Measurements from ENCODE around the gene JAKMIP3.

JAKMIP3 gene

DNA sequence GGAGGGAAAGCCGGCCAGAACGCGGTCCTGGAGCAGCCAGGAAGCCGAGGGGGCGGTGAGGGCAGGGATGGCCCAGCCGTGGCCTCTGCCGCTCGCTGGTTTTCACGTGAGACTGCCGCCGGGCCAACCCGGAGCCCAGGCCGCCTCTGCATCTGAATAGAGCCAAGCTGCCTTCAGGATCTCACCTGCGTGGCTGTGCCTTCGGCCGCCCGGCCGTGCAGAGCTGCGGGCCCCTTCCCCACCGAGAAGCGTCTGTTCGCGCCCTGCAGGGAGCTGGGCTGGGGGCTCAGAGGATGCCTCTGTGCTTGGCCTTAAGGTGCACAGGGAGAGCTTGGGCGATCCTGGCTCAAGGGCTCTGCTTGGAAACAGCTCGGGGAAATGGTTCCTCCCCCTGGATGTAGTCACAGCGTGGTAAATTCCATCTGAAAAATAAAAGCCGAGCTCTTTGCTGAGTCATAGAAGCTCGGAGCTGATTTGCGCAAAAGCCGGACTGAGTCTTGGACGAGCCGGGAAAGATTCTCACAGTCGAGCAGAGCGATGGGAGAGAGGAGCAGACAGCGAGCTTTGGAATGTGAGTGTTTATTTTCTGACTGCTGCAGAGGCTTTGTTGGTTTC lies at the start of gene JAKMIP3:
Gene JAKMIP3 (plus strand): TSS at position 456 of the 615 bp plus-strand sequence. CDS start 38,863 bp downstream, outside the sequence.
- peak; percentile 97 for DNase-seq (ENCODE audit: low read depth)

DNA sequence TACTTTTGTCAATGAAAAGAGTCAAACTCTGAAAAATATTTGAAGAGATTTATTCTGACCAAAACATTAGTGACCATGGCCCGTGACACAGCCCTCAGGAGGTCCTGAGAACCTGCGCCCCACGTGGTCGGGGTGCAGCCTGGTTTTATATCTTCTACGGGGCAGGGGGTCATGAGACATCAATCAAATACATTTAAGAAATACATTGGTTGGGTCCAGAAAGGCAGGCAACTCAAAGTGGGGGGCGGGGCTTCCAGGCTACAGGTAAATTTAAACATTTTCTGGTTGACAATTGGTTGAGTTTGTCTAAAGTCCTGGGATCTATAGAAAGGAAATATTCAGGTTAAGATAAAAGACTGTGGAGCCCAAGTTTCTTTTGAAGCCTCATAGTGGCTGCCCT lies 49.2 kb upstream of the JAKMIP3 start:
- DNase-seq (ENCODE audit: low read depth): no peak

DNA sequence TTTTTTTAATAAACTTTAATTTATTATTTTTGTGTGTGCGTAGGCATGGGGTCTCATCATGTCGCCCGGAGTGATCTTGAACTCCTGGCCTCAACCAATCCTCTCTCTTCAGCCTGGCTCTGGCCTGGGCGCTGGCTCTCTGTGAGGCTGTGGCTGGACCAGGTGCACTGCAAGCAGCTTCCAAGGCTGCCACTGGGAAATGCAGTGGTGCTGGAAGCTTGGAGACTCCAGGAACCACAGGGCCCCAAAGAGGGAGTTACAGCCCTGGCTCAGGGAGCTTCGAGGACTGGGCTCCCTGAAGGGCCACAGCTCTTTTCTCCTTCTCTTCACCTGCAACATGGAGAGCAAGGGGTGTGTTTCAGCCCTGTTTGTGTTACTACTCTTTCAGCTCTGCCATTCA lies 47.3 kb upstream of the JAKMIP3 start:
- no peak for DNase-seq (ENCODE audit: low read depth)

DNA sequence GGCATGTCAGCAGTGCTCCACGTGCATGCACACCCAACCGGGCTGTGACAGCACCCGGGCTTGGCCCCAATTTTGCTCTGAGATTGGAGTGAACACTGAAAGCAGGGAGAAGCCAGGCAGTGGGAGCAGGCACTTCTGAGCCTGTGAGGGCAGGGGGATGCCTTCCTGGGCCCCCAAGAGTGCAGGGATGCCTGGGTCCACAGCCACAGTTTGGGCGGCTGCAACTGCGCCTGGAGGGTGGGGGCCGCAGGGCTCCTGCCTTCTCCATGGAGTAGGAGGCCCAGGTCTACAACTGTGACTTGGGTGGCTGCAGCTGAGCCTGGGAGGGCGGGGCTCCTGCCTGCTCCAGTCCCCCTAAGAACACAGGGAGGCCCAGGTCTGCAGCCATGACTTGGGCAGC lies 46.4 kb upstream of the JAKMIP3 start:
- DNase-seq (ENCODE audit: low read depth): no peak

DNA sequence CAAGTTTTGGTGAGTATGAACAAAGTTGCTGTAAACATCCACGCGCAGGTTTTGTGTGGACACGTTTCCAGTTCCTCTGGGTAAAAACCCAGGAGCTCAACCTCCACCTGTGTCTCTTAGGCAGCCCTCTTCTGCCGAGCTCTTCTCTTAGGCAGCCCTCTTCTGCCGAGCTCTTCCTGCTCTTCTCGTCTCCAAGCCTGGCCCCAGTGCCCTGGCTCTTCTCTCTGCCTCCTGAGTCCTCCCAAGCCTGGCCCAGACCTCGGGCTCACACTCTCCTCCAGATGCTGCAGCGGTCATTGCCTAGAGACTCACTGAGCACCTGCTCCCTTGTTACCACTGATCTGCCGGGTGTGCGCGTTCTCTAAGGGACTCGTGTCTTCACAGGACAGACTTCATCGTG lies 45.3 kb upstream of the JAKMIP3 start:
- no peak for DNase-seq (ENCODE audit: low read depth)

DNA sequence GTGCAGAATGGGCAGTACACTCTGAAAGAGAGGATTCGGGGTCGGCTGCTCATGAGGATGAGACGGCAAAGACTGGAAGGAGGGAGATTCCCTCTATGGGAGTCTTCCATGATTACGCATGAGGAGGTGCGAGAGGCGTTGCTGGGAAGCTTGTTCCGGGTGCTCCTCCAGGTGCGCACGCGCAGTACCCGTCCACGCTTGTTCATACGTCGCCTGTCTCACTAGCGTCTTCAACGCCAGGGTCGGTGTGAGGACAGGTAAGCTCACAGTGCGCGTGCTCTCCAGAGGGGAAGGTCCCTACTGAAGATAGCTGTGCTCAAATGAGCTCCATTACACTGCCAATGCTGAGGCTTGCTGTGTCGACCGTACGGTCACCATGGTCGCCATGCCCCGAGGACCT lies 44.7 kb upstream of the JAKMIP3 start:
- no peak for DNase-seq (ENCODE audit: low read depth)

DNA sequence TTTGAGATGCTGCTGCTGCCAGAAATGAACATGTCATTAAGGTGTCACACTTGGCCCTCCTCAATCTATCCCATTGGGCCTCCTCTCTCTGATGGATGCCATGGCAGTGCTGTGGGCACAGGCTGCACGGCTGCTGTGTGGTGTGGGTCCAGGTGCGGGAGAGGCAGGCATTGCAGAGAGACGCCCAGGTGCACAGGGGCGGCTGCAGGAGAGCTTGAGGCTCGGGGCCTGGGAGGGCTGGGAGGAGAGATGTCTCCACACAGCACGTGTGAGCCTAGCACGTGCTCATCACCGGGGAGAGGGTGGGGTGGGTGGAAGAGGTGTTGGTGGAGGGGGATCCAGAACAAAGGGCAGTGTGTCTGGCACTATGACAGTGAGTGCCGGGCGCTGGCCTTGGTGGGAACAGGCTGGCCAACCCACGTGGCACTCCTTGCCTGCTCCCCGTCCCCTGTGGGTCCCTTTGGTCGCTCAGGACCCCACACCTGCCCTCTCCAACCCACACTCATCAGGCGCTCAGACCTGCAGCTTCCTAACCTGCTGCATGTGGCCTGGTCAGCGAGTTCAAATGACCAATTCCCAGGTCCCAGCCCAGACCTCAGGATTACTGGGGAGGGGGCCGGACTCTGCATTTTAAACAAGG lies 44.1 kb upstream of the JAKMIP3 start:
- no peak for DNase-seq (ENCODE audit: low read depth)

DNA sequence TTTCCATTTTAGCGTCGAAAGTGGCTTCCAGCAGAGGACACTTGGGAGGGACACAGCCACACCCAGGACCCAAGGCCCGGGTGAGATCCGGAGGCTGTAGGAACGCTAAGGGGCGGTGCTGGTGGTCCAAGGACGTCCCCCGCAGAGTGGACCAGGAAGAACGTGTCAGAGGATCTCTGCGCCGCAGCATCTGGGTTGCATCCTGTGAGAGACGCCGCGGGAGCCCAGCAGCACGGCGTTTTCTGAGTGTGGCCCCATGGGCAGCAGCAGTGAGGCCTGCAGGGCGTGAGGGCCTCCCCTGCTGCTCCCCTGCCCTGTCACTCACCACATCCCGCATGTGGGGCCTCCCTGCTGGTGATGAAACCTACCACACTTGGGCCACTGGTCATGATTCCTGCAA lies 43.5 kb upstream of the JAKMIP3 start:
- DNase-seq (ENCODE audit: low read depth): no peak

DNA sequence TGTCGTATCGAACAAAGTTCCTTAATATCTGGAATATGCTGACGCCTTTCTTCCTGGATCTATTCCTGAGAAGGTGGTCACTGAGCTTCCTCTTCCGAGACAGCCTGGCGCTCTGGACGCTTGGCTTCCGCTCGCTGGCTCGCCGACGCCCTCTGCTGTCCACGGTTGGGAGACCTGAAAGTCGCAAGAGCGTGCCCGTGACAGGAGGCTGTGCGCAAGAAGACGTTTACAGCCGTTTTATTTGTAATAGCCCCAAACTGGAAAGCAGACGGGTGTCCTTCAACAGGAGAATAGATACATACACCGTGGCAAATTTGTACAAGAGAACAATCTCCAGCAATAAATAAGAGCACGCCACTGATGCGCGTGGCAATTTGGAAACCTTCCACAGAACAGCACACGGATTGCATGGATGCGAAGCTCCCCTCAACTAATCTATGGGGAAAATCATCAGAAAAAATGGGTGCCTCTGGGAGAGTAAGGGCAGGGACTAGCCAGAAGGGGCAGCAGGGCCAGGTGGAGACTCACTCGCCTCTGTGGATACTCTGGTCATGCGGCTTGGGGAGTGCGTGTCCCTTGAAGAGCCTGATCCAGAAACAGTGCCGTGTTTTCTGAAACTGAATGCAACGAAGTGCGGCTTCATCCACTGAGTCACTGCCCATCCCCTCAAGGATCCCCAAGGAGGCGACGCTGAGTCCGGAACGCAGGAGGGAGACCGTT lies 42.5 kb upstream of the JAKMIP3 start:
- peak; percentile 78 for DNase-seq (ENCODE audit: low read depth)

DNA sequence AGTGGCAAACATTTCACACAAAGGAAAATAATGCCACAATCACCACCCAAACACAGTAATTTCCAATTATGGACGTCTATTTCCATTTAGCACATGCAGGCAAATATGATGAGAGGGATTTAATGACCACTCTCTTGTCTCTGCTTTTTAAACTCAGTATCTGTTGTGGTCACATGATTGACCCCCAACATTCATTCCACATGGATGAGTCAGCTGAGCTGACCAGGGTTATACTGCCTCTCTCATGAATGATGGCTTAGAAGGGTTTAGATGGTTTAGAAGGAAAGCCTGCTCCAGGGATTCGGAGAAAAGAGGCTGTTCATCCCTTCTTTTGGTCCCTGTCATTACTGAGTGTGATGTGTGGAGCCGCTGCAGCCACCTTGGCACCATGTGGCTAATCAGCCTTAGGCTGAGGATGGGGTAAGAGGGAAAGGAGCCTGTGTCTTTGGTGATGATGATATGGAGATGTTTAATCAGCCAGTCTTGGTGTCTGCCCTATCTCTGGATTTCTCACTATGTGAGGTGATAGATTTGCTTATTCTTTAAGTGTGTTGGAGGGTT lies 38.2 kb upstream of the JAKMIP3 start:
- DNase-seq (ENCODE audit: low read depth): peak; percentile 62

DNA sequence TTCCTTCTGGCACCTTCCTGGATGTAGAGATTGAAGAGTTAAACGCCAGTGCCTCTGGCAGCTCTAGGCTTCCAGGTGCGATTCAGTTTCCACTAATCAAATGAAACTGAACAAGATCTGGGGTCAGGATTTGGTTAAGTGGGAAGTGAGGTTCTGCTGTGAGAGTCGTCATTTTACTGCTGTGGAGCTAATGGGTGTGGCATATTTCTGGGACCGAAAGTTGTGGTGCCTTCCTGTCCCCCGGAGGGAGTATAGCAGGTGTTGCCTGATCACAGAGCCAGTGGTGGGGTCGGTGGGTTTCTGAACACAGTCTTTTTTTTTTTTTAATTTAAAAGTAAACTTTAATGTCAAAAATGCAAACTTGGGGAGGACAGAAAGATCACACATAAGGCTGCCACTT lies 37.0 kb upstream of the JAKMIP3 start:
- no peak for DNase-seq (ENCODE audit: low read depth)

DNA sequence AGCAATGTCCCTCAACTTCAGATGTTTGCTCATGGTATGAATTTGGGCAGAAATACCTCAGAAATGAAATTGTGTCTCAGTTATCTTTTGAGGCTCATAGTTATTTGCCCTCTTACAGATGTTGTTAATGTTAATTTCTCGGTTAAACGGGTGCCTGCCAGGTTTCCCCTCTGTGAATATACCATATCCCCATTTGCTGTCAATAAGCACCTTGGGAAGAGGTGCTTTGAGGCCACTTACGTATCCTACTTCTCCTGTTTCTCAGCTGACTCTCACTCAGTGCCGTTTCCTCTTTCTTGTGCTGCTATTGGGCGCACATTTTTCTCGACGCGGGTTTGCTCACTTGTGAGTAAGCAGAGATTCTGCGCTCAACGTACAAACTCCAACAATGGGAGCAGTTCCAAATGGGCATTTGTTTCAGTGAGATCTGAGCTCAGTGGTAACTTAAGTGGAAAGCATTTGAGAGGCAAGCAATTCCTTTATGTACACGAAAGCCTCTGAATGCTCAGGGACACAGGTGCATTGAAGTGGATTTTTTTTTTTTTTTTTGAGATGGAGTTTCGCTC lies 34.8 kb upstream of the JAKMIP3 start:
- DNase-seq (ENCODE audit: low read depth): no peak

DNA sequence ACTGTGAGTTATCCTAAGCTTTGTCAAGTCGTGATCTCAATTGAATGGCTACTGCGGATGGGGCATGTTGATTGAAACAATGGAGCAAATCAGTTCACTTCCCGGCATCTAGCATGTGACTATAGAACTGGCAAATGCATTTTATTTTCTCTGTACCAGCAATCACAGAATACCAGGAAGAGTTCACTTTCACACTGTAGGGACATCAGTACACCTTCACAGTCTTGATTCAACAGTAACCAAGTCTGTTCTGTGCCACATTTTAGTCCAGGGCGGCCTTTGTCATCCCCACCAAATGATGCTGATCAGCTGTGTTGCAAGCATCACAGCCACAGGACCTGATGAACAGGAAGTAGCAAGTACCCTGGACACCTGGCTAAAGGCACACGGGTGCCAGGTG lies 32.1 kb upstream of the JAKMIP3 start:
- no peak for DNase-seq (ENCODE audit: low read depth)

DNA sequence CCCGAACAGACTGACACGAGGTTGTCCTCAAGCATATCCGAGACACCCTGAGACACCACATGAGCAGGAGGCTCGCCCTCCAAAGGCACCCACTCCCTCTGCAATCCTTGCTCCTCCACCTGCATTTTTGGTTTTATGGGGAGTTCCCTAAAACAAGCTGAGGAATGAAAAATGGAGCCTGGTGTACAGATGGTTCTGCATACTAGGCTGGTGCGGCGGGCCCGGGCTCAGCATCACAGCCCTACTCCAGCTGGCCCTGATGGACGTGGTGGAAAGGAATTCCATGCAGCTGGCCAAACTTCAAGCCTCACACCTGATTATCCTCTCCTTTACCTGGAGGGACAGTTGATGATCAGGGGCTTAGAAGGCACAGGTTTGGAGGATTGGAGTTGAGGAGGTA lies 30.3 kb upstream of the JAKMIP3 start:
- DNase-seq (ENCODE audit: low read depth): no peak

DNA sequence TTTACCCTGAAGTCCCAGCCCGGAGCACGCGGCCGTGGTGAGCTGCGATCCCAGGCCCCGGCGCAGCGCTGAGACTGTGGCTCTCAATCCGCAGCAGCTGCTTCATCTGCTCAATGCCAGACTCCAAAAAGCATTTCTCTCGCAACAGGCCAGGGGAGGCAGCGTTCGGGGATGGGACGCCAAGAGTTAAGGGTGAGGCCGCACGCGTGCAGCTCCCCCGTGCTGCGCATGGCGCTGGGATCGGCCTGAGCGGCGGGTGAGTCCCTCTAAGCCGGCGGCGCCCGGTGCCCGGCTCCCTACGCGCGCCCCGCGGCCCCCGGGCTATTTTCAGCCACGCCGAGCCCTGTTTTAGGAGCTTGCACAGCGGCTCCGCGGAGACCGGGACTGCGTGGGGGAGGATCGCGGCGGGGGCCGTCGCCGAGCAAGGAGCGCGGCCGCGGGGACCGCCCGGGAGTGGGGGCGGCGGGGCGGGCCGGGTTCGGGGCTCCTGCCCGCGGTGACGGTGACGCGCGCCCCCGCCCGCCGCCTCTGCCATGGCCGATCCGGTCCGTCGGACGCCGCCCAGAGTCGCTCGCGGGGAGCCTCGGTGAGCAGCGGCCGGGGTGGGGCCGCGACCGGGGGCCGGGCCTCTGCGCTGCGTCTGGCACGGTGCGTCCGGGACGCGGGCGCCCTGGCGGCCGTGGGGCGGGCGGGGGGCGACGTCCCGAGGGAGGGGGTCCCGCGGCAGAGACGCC lies 29.4 kb upstream of the JAKMIP3 start:
- DNase-seq (ENCODE audit: low read depth): peak; percentile 15

DNA sequence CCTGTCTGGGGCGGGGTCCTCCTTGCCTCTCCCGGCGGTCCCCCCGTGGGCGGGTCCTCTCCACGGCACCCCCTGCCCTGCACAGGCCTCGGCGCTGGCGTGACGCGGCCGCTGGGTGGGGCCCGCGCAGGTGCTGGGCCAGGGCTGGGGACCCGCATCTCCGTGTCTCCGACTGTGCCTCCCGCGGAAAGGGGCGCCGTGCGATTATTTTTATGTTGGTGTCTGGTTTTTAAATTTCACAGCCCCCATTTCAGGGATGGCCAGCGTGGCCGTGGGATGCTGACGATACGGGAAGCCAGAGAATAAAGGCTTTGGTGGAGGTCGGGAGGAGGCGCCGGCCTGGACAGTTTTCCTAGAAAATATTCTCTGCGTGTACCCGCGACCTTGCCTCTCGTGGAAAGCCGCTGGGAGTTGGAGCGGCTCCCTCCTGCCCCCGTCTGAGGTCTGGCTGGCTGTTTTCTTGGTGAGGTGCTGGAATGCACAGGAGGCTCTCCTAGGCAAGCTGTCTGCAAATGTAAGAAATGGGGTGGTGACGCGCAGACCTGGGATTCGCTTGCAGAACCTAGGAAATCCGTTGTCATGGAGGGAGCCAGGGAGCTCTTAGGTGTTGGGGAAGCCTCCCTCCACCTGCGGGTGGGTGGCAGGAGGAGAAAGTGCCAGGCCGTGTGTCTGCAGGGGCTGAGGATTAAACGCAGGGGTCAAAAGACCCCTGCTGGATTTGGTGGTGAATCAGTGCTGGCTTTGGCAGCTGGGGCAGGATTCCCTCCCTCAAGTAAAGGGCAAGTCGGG lies 28.7 kb upstream of the JAKMIP3 start:
- DNase-seq (ENCODE audit: low read depth): peak; percentile 21

DNA sequence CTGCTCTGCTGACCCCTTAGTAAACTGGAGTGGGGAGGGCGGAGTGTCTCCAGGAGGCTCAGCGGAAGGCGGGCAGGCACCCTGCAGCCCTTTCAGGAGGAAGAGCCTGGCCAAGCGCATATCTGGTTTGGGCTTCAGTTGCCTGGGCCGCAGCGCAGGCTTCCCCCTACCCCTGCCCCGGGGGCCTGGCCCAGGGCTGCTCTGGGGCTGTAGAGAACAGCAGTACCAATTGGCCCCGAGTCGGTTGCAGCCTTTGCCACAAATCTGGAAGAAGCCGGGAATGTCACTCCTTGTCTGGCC lies 28.1 kb upstream of the JAKMIP3 start:
- no peak for DNase-seq (ENCODE audit: low read depth)

DNA sequence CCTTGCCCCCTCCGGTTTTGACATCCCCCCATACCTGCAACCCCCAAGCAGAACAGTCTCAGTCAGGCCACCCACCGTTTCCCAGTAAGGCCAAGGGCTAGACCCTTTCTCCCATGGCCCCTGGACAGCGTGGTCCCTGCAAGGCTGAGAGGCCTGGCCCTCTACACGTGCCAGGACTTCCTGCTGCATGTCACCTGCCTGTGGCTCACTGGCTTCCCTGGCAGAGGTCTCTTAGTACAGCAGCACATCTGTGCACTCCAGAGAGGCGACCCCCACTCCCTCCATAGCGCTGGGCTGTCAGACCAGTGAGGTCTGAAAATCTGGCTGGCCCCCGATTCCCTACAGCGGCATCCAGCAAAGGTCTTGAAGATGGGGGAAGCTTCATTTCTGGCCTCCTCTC lies 26.4 kb upstream of the JAKMIP3 start:
- DNase-seq (ENCODE audit: low read depth): no peak

DNA sequence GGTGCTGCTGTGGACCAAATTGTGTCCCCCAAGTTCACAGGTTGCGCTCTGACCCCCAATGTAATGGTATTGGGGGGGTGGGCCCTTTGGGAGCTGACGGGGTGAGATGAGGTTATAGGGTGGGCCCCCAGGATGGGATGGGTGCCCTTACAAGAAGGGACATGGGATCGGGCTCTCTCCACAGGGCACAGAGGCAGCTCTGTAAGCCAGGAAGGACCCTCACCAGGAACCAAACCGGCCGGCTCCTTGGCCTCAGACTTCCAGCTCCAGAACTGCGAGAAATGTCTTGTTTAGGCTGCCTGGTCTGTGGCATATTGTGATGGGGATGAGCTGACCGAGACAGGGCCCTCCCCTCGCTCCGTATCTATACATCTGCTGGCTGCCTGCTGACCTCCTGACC lies 25.7 kb upstream of the JAKMIP3 start:
- no peak for DNase-seq (ENCODE audit: low read depth)

DNA sequence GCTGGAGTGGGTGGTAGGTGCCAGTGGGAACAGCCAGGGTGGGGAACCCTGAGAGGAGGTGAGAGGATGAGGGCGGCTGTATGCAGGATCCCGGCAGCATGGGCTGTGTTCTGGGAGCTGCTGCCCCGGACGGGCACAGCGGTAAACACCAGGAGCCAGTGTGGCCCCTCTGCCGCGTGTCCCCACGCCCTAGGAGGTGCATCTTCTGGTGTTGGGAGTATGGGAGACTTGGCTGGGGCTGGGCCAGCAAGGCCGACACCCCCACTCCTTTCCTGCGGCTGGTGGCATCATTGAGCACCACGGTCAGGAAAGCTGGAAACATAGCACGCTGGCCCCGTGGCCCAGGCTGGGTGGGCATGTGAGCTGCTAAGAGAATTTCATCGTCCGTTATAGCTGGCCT lies 24.4 kb upstream of the JAKMIP3 start:
- no peak for DNase-seq (ENCODE audit: low read depth)

DNA sequence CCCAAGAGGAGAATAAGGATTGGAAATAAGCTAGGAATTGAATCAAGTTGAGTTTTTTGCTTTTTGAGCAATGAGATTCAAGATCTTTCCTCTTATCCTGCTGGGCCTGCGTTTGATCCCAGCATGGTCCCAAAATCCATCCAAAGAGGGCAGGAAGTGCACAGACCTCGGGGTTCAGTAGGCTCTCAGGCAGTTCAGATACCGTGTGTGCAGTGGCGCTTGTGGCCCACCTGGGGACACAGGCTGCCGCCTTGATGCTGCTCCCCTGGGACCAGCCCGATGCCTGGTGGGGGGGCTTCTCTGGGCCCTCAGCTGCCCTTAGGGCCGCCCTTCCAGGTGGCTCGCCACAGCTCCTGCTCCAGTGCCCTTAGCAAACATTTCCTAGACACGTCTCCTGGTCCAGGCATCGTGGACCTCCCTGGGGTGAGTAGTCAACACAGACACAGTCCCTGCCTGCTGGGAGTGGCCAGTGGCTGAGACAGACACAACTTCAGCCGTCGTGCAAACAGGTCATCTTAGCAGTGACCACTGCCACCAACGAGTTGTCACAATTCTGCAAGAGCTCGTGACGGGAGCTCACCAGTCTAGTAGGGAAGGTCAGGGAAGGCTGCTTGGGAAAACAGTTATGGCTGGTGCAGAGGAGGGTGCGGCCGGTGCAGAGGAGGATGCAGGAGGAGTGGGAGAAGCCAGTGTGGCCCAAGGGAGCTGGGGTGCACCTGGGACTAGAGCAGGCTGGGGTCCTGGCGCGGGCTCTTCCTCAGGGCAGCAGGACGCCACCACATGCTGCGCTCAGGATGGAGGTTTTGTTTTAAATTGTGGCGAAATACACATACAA lies 21.7 kb upstream of the JAKMIP3 start:
- no peak for DNase-seq (ENCODE audit: low read depth)
